Osteocyte (in vitro differentiated cells): Measurements from ENCODE around the gene CAPZA2. TPM values are rescaled to one million over a fixed set of nuclear protein-coding genes. Genes with fewer than 3 reads are reported as not detected.
"Not testable (repeated sequence)": the region's sequence is repeated elsewhere in the genome, so short reads cannot be mapped to it uniquely, and the experiment has no call there.

Experiments
- DNase-seq: peaks from one replicate; pipeline ENCODE4 v3.0.0; 2021; ENCODE audit warnings: mixed read lengths; ENCODE audit not compliant: unreplicated experiment; ENCODE audit errors: extremely low spot score
- H3K27ac Mint-ChIP-seq: one replicate; pipeline ENCODE4 v1.8.0; 2021; ENCODE audit warnings: mild to moderate bottlenecking, mixed read lengths; ENCODE audit not compliant: unreplicated experiment
- H3K27me3 Mint-ChIP-seq: one replicate; pipeline ENCODE4 v1.8.0; 2021; ENCODE audit warnings: mixed read lengths; ENCODE audit not compliant: unreplicated experiment
- H3K36me3 Mint-ChIP-seq: one replicate; pipeline ENCODE4 v1.8.0; 2021; ENCODE audit warnings: mixed read lengths; ENCODE audit not compliant: unreplicated experiment
- H3K4me1 Mint-ChIP-seq: one replicate; pipeline ENCODE4 v1.8.0; 2021; ENCODE audit warnings: mixed read lengths; ENCODE audit not compliant: unreplicated experiment
- H3K4me3 Mint-ChIP-seq: one replicate; pipeline ENCODE4 v1.8.0; 2021; ENCODE audit warnings: mild to moderate bottlenecking, moderate library complexity, mixed read lengths; ENCODE audit not compliant: unreplicated experiment
- H3K9me3 Mint-ChIP-seq: one replicate; pipeline ENCODE4 v1.8.0; 2021; ENCODE audit warnings: mixed read lengths; ENCODE audit not compliant: unreplicated experiment
- total RNA-seq: library from RNA; stranded (reverse); gene quantifications from 2 replicates; pipeline ENCODE4 v1.2.1, GENCODE V29; 2021
- TF ChIP-seq, protein P1 (sequence below): fragments of 200-600 bp; sonication (generic); IDR thresholded peaks from 2 replicates; pipeline ENCODE4 v1.5.0; 2021; ENCODE audit warnings: antibody characterized with exemption, mild to moderate bottlenecking, moderate library complexity

The CAPZA2 gene
- total RNA-seq, 1 donor from 2014 or later = 194 TPM

DNA sequence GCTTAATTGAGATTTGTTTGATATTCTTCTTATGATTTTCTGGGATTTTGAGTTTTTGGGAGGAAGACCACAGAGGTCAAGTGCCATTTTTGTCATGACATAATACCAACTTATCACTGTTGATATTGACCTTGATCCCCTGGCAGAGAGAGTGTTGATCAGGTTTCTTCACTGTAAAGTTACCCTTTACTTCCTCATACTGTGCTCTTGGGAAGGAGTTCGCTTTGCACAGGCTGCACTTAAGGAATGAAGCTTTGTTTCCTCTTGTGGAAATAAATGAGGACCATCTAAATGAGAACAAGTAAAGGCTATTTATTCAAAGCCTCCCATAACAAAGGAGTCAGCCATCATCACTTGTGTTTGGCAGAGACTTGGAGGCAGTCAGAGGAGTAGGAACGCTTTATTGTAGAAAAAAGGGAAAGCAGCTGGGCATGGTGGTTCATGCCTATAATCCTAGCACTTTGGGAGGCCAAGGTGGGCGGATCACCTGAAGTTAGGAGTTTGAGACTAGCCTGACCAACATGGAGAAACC is 107.0 kb downstream of the CAPZA2 start:
- DNase-seq = no peak
- Mint-ChIP-seq H3K9me3 (no peaks in the 10 kb centered on the region), H3K36me3 (peaks cover 3% of the 10 kb centered on the region), H3K27me3 (no peaks in the 10 kb centered on the region), H3K27ac (no peak overlapping the region), H3K4me1 (peaks cover 13% of the 10 kb centered on the region), H3K4me3 (no peak overlapping the region)
- TF ChIP-seq, protein P1, sequence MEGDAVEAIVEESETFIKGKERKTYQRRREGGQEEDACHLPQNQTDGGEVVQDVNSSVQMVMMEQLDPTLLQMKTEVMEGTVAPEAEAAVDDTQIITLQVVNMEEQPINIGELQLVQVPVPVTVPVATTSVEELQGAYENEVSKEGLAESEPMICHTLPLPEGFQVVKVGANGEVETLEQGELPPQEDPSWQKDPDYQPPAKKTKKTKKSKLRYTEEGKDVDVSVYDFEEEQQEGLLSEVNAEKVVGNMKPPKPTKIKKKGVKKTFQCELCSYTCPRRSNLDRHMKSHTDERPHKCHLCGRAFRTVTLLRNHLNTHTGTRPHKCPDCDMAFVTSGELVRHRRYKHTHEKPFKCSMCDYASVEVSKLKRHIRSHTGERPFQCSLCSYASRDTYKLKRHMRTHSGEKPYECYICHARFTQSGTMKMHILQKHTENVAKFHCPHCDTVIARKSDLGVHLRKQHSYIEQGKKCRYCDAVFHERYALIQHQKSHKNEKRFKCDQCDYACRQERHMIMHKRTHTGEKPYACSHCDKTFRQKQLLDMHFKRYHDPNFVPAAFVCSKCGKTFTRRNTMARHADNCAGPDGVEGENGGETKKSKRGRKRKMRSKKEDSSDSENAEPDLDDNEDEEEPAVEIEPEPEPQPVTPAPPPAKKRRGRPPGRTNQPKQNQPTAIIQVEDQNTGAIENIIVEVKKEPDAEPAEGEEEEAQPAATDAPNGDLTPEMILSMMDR = no peak

DNA sequence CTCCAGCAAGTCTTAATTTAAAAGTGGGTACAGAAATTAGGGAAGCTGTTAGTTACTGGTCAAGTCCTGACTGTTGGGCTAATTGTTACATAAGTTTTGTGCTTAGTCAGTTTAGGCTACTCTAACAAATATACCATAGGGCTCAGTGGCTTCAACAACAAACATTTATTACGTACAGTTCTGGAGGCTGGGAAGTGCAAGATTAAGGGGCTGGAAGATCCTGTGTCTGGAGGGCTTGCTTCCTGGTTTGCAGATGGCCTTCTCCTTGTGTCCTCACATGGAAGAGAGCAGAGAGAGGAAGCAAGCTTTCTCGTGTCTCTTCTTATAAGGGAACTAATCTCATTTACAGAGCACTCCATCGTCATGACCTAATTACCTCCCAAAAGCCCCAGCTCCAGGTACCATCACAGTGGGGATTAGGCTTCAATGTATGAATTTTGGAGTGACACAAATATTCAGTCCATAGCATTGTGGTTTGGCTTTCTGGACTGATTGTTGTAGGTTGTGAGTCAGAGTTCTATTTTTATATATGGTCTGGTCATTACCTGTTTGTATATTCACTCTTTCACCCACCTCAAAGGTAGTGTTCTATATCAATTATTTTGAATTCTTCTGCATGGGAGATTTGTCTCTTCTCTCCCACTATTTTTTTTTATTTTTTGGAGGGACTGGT is 108.0 kb downstream of the CAPZA2 start:
- TF ChIP-seq, protein P1 = no peak
- peaks cover 4% of the 10 kb centered on the region for H3K36me3 Mint-ChIP-seq

GRCh38 chr7:116971153-116971552 is 108.8 kb downstream of the CAPZA2 start:
- peaks cover 13% of the 10 kb centered on the region for H3K4me1 Mint-ChIP-seq
- H3K4me3 Mint-ChIP-seq, H3K27me3 Mint-ChIP-seq, H3K27ac Mint-ChIP-seq, H3K9me3 Mint-ChIP-seq, H3K36me3 Mint-ChIP-seq, DNase-seq: not testable (repeated sequence)

More for the DNA sequence above, 108.0 kb downstream of the CAPZA2 start:
- Mint-ChIP-seq H3K4me3 (no peak overlapping the region), H3K4me1 (peaks cover 13% of the 10 kb centered on the region), H3K27ac (no peak overlapping the region), H3K27me3 (no peaks in the 10 kb centered on the region), H3K9me3 (no peaks in the 10 kb centered on the region)
- DNase-seq = no peak

Other genes with a start within 250 kb of the CAPZA2 start
- gene MET, start 190.4 kb upstream of the CAPZA2 start, total RNA-seq = 55.4 and 59.4 TPM in 2 replicates
- 68.5 and 72.7 TPM in 2 replicates for gene ST7, start 90.9 kb downstream of the CAPZA2 start, total RNA-seq